Measurements from ENCODE around the gene PSKH1.
A peak's percentile ranks its signal among the peaks of the same experiment; 100 is the strongest.

PSKH1 gene

DNA sequence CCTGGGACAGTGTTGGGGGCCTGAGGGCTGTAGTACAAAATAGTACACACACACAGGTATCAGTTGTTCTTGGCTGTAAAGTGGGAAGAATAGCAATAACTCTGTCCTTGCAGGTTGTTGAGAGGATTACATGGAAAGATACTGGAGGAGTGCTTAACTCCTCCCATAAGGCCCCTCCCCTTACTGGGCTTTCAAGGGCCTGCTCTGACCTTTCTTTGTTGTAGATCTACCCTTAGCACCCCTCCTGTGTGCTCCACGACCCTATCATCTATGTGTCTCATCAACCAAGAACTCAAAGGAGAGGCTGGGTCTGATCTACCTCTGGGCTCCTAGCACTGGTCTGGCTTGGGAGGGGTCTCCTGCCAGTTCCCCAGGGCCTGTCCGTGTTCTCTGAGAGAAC lies 28.5 kb upstream of the PSKH1 start:
- DNase-seq: no peak

DNA sequence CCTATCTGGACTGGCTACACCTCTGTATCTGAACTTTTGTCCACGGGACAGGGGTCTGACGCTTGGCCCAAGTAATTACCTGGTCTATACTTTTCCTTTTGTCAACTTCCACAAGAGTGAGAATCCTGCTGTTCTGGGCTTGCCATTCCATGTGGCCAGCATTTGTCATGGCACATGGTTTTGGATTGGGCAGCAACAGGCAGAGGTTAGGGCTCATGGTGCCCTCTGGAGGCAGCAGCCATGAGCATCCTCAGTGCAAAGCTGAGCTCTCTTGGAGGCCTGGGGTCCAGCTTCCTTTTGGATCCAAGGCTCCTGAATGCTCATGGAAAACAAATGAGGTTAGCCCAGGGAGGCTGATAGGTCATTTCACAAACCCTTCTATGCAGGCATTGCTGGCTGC lies 27.7 kb upstream of the PSKH1 start:
- DNase-seq: no peak

DNA sequence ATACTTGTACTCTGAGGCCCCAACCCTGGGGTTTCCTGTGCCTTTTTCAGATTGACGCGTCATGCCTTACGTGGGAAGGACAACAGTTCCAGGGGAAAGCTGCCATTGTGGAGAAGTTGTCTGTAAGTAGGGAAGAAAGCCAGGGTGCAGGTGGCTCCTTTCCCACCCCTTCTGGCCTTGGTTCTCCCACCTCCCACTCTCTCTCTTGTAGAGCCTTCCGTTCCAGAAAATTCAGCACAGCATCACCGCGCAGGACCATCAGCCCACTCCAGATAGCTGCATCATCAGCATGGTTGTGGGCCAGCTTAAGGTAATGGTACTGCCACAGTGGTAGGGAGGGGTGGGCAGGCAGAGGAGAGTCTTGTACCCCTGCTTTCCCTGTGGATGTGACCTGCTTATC lies 24.8 kb upstream of the PSKH1 start:
- DNase-seq: no peak

DNA sequence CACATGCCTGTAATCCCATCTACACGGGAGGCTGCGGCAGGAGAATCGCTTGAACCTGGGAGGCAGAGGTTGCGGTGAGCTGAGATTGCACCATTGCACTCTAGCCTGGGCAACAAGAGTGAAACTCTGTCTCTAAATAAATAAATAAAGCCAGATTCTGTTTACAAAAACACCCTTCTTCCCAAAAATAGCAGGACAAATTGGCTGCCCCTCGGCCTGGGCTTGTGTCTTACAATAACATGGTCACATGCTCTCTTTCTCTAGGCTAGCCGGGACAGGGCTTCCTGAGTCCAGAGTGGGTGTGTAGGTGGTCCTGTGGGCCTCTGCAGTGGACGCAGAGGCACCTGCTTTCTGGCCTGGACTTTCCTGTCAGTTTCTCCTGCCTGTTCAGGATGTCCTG lies 23.4 kb upstream of the PSKH1 start:
- no peak for DNase-seq

DNA sequence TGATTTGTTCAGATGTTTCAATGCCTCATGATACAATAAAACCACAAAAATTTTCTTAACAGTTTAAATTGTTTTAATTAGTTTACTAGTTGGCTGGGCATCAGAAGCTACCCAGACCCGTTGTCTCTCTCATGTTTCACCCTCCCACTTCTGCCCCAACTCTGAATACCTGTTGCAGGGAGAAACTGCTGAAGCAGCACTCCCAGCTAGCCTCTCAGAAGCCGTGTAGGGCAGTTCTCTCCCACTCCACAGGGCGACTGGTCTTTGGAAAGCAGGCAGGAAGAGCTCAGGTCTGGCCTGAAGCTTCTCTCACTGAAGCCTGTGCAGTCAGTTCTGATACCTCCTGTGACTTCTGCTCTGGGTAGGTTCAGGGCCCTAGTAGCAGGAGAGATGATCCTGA lies 21.8 kb upstream of the PSKH1 start:
- no peak for DNase-seq

DNA sequence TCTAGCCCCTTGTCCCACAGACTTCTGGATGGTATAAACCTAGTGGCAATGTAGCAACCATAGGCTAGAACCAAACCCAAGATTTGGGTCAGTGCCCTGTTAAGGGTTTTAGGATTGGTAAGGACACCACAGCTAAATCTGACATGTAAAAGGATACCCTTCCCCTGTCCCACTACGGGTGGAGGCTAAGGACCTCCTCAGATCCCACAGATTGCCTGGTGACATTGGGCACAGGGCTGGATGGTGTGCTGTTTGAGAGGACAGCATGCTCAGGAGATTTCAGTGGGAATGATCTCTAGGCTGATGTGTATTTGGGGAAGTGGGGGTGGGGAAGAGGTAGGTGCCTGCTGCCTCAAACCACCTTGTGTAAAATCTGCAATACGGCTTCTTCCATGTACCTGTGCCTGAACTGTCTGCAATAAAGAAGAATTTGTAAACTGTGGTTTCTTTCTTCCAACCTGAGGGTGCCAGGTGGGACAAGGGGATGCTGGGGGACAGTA lies 20.9 kb upstream of the PSKH1 start:
- DNase-seq: no peak

DNA sequence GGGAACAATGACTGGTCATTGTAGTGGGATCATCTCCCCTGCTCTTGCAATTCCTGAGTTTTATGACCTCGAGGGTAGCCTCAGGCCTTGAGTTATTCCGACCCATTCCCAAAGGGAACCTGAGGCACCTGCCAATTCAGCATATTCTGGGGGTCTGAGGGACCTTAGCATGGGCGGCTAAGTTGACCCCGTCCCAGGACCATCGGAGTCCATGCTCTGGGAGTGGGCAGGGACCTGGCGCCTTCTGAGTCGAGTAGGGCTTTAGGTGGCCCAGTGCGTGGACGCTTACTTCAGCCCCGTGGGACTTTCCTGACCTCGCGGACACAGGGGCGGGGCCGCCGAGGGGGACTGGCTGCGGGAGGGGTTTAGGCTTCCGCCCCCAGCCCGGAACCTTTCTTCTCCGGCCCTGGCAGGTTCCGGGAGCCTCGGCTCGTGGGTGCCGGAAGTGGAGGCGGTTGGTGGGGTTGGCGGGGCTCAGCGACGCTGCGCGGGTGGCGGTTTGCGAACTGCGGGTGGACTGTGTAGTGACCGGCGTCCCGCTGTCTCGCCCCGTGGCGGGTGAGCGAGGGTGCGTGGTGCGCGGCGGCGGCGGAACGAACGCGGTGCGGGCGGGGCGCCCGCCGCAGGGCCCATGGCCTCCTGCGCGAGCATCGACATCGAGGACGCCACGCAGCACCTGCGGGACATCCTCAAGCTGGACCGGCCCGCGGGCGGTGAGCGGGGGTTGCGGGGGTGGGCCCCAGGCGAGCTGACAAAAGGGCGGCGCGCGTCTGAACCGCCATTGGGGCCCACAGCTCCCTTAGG lies 20.2 kb upstream of the PSKH1 start, which contains the start of gene EDC4:
Gene EDC4 (plus strand): TSS at position 422 of the 804 bp plus-strand sequence. CDS start 210 bp downstream, at position 632.
- DNase-seq: peak; percentile 86

DNA sequence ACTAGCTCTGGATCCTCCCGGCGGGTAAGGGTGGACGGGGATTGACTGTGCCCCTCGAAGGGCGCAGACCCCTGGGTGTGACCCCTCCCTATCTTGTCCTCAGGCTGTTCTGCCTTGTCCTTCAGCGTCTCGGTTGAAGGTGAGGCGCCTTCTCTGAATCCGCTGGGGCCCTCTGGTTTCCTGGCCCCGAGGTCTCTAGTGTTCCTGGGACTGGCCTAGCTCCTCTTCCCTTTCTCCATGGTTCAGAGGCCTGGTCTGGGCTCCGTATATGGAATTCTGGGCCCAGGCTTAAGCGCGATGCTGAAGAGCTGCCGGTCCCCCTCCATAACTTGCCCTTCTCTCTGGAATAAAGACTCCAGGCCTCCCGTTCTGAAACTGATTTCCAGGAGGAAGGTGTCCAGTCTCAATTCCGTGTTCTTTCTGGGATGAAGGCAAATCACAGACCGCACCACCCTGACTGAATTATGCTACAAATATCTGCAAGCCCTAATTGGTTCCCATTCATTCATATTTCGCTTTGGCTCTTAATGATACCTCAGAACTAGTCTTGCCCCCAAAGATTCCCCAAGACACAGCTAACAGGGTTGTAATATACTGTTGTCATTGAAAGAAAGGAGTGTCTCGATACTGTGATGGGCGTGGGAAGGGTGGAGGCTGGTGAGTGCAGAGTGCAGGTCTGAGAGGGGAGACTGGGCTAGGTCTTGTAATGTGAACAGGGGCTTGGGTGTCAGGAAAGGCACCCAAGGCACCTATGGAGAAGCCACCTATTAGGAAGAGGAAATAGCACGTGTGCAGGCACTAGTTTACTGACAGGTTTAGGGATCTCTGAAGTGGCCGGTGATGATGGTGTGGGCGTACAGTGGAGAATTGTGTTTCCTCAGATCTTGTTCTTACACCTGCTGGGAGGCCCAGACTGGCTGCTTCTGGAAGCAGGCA lies 19.4 kb upstream of the PSKH1 start:
- no peak for DNase-seq

DNA sequence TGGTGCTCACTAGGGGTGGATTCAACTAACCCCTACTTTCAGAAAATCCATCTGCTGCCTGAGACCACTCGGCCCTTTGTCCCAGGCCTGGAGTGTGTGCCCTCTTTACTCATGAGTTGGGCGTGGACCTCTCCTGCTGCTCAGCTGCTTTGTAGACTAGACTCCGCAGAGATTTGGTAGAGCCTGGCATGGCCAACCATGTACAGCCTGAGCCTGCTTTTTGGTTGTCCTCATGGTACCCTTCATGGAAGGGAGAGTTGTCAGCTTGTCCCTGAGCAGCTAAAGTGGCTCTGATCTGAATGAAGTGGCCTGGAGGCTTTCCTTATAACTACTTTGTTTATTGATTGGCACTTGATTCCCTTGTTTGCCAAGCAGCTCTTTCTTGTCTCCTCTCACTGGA lies 18.7 kb upstream of the PSKH1 start:
- no peak for DNase-seq

DNA sequence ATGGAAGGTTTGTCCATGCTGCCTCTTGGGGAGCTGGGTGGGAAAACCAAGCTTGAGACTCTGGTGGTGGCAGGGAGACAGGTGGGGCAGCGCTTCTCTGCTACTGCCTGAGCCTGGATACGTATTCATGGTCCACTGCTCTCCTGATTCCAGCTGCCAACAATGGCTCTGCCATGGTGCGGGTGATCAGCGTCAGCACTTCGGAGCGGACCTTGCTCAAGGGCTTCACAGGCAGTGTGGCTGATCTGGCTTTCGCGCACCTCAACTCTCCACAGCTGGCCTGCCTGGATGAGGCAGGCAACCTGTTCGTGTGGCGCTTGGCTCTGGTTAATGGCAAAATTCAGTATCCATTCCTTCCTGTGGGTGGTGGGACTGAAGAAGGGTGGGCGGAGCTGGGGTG lies 16.0 kb upstream of the PSKH1 start:
- DNase-seq: no peak

DNA sequence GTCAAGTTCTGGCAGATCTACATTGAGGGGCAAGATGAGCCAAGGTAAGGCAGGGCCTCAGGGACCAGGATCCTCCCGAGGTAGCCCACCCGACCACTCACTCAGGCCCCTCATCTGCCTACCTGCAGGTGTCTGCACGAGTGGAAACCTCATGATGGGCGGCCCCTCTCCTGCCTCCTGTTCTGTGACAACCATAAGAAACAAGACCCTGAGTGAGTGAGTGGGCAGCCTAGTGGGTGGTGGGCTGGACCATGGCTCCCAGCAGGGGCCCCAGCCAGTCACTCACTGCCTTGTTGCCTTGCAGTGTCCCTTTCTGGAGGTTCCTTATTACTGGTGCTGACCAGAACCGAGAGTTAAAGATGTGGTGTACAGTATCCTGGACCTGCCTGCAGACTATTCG lies 14.8 kb upstream of the PSKH1 start:
- DNase-seq: no peak

DNA sequence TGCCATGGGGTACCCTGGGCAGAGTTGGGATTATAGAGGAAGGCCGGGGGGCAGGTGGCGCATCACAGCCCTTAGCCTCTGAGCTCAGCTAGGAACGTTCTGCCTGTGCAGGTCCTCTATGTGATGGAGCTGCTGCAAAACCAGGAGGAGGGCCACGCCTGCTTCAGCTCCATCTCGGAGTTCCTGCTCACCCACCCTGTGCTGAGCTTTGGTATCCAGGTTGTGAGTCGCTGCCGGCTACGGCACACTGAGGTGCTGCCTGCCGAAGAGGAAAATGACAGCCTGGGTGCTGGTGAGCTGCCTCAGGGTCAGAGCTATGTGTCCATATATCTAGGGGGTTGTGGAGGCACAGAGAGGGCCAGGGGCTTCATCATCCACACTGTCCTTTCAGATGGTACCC lies 14.2 kb upstream of the PSKH1 start:
- DNase-seq: no peak

DNA sequence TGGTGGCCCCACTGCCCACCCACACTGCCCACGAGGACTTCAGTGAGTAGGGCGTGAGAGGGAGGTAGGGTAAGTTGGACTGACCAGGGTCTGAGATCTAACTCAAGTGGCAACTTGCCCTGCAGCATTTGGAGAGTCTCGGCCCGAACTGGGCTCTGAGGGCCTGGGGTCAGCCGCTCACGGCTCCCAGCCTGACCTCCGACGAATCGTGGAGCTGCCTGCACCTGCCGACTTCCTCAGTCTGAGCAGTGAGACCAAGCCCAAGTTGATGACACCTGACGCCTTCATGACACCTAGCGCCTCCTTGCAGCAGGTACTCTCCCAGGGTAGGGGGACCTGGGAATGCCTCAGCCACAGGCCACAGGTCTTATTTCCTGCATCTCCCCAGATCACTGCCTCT lies 13.6 kb upstream of the PSKH1 start:
- no peak for DNase-seq

DNA sequence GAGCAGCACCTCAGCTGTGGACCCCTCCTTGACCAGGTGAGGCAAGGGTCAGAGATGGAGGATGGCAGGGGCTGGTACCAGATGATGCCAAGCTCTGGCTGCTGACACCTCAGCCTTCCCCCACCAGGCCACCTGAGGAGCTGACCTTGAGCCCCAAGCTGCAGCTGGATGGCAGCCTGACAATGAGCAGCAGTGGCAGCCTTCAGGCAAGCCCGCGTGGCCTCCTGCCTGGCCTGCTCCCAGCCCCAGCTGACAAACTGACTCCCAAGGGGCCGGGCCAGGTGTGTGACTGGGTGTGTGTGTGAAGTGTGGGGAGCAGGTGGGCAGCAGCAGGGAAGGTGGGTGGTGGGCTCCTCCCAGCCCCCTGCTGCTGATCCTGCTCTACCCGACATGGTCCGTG lies 13.1 kb upstream of the PSKH1 start:
- DNase-seq: no peak

DNA sequence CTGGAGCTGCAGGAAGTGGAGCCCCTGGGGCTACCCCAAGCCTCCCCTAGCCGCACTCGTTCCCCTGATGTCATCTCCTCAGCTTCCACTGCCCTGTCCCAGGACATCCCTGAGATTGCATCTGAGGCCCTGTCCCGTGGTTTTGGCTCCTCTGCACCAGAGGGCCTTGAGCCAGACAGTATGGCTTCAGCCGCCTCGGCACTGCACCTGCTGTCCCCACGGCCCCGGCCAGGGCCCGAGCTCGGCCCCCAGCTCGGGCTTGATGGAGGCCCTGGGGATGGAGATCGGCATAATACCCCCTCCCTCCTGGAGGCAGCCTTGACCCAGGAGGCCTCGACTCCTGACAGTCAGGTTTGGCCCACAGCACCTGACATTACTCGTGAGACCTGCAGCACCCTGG lies 12.5 kb upstream of the PSKH1 start:
- DNase-seq: no peak

DNA sequence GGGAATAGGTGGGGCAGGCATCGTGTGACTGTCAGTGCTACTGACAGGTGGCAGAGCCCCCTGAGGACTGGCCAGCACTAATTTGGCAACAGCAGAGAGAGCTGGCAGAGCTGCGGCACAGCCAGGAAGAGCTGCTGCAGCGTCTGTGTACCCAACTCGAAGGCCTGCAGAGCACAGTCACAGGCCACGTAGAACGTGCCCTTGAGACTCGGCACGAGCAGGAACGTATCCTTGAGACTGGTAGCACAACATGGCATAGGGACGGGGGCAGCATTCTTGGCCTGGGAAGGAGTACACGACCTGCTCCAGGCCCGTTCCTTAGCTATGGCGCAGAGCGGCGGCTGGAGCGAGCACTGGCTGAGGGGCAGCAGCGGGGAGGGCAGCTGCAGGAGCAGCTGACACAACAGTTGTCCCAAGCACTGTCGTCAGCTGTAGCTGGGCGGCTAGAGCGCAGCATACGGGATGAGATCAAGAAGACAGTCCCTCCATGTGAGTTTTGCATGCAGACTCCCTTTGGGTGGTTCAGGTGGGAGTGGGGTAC lies 11.4 kb upstream of the PSKH1 start:
- no peak for DNase-seq

DNA sequence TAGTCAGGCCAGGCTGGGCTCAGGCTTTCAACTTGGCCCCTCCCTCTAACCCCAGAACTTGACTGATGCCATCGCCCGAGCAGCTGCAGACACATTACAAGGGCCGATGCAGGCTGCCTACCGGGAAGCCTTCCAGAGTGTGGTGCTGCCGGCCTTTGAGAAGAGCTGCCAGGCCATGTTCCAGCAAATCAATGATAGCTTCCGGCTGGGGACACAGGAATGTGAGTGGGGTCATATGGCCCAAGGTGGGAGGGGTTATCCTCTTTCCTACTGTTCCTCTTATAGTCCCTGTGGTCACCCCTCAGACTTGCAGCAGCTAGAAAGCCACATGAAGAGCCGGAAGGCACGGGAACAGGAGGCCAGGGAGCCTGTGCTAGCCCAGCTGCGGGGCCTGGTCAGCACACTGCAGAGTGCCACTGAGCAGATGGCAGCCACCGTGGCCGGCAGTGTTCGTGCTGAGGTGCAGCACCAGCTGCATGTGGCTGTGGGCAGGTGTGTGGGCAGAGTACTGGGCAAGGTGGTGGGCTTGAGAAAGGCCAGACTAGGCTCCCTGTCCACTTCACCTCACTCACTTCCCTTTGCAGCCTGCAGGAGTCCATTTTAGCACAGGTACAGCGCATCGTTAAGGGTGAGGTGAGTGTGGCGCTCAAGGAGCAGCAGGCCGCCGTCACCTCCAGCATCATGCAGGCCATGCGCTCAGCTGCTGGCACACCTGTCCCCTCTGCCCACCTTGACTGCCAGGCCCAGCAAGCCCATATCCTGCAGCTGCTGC lies 10.5 kb upstream of the PSKH1 start:
- DNase-seq: no peak

DNA sequence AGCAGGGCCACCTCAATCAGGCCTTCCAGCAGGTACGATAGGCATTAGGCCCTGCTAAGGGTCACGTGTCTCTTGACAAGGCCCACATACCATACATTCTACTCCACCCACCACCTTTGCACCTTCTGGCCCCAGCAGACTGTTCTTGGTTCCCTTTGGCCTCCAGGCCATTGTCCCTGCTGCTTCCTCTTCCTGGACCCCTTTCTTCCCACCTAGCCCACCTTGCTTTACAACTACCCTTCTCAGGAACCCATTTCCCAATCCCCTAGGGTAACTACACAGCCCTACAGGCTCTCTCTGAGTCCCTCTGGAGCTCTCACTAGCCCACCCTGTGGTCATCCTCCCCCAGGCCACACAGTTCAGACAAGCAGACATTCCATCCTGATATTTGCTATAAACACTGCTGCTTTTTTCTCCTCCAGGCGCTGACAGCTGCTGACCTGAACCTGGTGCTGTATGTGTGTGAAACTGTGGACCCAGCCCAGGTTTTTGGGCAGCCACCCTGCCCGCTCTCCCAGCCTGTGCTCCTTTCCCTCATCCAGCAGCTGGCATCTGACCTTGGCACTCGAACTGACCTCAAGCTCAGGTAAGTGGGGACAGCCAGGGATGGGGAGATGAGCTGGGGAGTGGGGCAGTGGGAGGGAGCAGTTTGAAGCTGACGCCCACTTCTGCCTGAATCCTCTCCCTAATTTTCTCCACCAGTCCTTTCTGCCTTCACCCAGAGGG lies 9.7 kb upstream of the PSKH1 start:
- DNase-seq: no peak

DNA sequence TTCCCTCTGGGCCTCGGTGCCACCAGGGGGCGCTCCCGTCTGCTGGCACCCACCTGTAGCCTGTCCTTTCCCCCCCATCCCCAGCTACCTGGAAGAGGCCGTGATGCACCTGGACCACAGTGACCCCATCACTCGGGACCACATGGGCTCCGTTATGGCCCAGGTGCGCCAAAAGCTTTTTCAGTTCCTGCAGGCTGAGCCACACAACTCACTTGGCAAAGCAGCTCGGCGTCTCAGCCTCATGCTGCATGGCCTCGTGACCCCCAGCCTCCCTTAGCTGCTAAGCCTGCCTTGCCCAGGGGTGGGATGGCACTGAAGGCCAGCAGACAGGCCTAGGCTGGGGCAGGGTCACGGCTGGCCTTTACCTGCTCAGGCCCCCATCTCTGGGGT lies 9.2 kb upstream of the PSKH1 start:
- peak; percentile 38 for DNase-seq

DNA sequence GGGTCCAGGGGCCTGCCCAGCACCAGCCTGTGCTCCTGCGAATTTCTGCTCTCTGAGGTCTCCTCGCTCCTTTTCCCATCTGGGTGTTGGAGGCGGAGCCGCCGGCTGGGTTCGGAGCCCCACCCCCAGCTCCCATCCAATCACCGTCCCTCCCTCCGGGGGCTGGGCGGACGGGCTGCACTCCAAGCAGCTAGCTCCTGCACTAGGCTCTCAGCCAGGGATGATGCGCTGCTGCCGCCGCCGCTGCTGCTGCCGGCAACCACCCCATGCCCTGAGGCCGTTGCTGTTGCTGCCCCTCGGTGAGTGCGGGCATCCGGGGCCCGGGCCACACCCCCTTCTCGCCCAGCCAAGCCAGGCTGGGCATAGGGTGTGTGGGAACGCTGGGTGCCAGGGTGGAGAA lies 8.4 kb upstream of the PSKH1 start, which contains the start of gene NRN1L:
Gene NRN1L (plus strand): TSS at position 202 of the 400 bp plus-strand sequence. CDS start 19 bp downstream, at position 221.
- DNase-seq: peak; percentile 55

DNA sequence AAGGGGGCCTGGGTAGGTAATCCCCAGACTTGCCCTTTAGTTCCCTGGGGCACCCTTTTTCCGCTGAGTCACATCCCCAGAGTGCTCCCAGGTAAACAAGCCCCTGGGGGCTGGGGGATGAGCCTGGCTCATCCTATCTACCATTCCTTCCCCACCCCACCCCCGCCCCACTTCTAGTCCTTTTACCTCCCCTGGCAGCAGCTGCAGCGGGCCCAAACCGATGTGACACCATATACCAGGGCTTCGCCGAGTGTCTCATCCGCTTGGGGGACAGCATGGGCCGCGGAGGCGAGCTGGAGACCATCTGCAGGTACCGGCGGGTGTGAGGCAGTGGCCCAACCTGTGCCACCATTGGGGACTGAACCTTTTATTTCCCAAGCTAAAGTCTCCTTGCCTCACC lies 7.5 kb upstream of the PSKH1 start:
- no peak for DNase-seq

Data from right kidney (tissue), 1 donor.